GM21619 (cell line): ENCODE measurements around the gene EMP2.
"Not testable (repeated sequence)": the region's sequence is repeated elsewhere in the genome, so short reads cannot be mapped to it uniquely, and the experiment has no call there.

Source experiments
- ATAC-seq: cut with Tn5 transposase; IDR thresholded peaks from one replicate; pipeline ENCODE4 v1.9.1; 2021; ENCODE audit not compliant: unreplicated experiment

Gene EMP2

GRCh38 chr16:10578474-10579316 lies 1.7 kb downstream of the EMP2 start:
- ATAC-seq = no peak

GRCh38 chr16:10577305-10578202 lies 2.8 kb downstream of the EMP2 start:
- no peak for ATAC-seq

- ATAC-seq = no peak
These were observed 3.8 kb downstream of the EMP2 start for GRCh38 chr16:10576390-10577304.

GRCh38 chr16:10575506-10576130 lies 4.8 kb downstream of the EMP2 start:
- ATAC-seq = no peak

- no peak for ATAC-seq
These were observed 7.8 kb downstream of the EMP2 start for GRCh38 chr16:10572611-10573010.

GRCh38 chr16:10571354-10571753 lies 9.0 kb downstream of the EMP2 start:
- ATAC-seq = no peak

- ATAC-seq = no peak
These were observed 10.8 kb downstream of the EMP2 start for GRCh38 chr16:10569621-10570020.

GRCh38 chr16:10566613-10567012 lies 13.8 kb downstream of the EMP2 start:
- no peak for ATAC-seq

GRCh38 chr16:10565167-10565566 lies 15.2 kb downstream of the EMP2 start:
- no peak for ATAC-seq

- ATAC-seq = no peak
These were observed 15.8 kb downstream of the EMP2 start for GRCh38 chr16:10564591-10564990.

- ATAC-seq = no peak
These were observed 18.0 kb downstream of the EMP2 start for GRCh38 chr16:10562361-10562899.

- ATAC-seq = no peak
These were observed 19.0 kb downstream of the EMP2 start for GRCh38 chr16:10561425-10561824.

- ATAC-seq = no peak
These were observed 19.4 kb downstream of the EMP2 start for GRCh38 chr16:10561001-10561400.

GRCh38 chr16:10559792-10560191 lies 20.6 kb downstream of the EMP2 start:
- not testable (repeated sequence) for ATAC-seq

GRCh38 chr16:10558746-10559641 lies 21.4 kb downstream of the EMP2 start:
- no peak for ATAC-seq

GRCh38 chr16:10558305-10558704 lies 22.1 kb downstream of the EMP2 start:
- no peak for ATAC-seq

- ATAC-seq = no peak
These were observed 22.6 kb downstream of the EMP2 start for GRCh38 chr16:10557750-10558149.

- no peak for ATAC-seq
These were observed 24.2 kb downstream of the EMP2 start for GRCh38 chr16:10556236-10556635.

GRCh38 chr16:10554569-10554968 lies 25.8 kb downstream of the EMP2 start:
- no peak for ATAC-seq
